GM19452 (cell line): ENCODE data around the gene TEDDM1.
A peak's percentile ranks its signal among the peaks of the same experiment; 100 is the strongest.

Source experiments
- ATAC-seq: cut with Tn5 transposase; IDR thresholded peaks from one replicate; pipeline ENCODE4 v1.9.1; 2021; ENCODE audit not compliant: unreplicated experiment

The TEDDM1 gene

DNA sequence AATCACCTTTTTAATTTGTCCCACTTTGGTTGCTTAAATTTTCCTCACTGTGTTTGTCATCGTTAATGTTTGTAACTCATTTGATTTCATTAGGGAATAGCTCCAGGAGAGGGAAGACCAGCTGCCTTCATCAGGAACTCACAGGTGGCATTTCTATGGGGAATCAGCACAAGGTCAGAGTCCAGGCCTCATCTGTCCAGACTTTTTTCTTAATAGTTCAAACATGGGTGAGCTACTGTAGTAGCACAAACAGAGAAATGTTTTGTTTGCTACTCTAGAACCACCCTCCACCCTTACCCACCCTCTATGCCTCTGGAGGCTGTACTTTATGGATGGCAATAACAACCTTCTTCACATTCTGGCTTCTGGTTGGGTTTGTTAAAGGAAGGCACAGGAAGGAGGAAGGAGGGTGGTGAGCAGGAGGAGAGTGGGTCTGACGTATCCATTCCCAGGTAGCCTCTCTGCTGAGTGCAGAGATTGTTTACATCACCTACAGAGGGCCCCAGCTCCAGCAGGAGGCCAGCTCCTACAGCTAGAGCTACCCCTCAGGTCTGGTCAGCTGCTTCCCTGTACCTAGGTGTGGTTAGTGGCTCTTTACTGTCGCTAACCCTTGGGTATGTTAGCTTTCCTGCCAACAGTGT lies 8.1 kb upstream of the TEDDM1 start:
- no peak for ATAC-seq

- ATAC-seq: no peak
Measured at GRCh38 chr1:182407724-182408123, 7.3 kb upstream of the TEDDM1 start.

GRCh38 chr1:182406012-182406411 lies 5.5 kb upstream of the TEDDM1 start:
- ATAC-seq: no peak

DNA sequence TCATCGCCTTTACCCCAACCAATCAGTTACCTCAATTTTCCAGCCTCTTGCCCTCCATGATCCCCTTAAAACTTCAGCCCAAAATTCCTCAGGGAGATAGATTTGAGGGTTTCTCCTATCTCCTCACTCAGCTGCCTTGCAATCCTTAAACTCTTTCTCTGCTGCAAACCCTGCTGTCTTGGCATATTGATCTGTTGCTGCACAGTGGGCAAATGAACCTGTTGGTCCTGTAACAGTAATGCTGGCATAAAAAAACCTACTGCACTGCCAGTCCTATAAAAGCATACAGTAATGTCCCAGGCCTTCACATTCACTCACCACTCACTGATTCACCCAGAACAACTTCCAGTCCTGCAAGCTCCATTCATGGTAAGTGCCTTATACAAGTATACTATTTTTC lies 5.1 kb upstream of the TEDDM1 start:
- no peak for ATAC-seq

DNA sequence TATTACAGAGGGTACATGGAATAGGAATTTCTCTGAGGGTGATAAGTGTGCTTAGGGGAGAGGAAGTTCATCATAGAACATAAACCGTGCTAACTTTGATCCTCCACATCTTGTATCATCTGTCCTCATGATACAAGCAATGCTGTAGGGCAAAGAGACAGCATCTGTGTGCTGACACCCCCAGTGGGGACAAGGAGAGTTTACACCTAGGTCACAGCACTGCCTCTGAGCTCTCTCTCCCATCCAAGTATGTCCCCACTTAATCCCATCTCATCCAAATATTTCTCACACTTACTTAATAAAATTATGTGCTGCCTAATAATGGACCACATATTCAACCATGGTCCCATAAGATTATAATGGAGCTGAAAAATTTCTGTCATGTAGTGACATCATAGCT lies 4.3 kb upstream of the TEDDM1 start:
- no peak for ATAC-seq

- ATAC-seq: no peak
Measured at GRCh38 chr1:182397653-182398393, 2.6 kb downstream of the TEDDM1 start.

GRCh38 chr1:182395906-182396305 lies 4.6 kb downstream of the TEDDM1 start:
- ATAC-seq: no peak

- ATAC-seq: no peak
Measured at GRCh38 chr1:182394055-182394775, 6.3 kb downstream of the TEDDM1 start.

DNA sequence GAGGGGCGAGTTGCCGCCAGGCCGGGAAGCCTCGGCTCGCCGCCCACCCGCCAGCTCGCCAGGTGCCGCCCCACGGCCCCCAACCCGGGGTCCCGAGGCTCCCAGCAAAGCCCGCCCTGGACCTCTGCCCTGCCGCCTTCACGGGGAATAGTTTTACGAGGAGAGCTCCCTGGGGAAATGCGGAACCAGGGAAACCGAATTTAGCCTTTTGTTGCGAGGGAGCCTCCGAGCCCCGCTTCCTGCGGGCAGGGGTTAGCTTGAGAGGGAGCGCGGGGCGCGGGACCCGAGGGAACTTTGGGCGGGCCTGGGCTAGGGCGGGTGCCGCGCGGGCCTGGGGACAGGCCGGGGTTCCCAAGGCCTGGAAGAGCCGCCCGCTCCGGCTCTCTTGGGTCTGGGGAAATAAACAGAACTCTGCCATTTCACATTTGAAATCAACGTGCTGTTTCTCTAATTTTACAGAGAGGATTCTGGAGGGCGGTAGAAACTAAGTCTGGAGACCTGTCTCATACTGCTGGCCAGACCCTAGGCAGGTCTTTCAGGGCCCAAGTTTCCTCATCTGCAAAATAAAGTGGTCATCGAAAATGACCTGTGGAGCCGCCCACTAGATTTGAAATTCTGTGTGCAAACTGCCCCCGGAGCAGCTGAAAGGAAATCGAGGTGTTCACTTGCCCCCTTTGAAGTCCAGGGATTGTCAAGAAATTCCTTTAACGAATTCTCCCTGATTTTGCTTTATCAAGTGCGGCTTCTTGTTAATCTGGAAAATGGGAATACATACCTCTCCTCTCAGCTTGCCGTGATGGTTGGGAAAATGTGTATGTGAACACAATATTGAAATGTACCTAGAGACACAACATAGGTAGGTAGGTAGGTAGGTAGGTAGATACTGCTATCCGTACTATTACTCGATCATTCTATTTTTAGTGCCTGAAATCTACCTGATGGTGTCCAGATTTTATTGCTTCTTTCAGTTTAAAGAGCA lies 8.1 kb downstream of the TEDDM1 start:
- peak; percentile 2 for ATAC-seq

DNA sequence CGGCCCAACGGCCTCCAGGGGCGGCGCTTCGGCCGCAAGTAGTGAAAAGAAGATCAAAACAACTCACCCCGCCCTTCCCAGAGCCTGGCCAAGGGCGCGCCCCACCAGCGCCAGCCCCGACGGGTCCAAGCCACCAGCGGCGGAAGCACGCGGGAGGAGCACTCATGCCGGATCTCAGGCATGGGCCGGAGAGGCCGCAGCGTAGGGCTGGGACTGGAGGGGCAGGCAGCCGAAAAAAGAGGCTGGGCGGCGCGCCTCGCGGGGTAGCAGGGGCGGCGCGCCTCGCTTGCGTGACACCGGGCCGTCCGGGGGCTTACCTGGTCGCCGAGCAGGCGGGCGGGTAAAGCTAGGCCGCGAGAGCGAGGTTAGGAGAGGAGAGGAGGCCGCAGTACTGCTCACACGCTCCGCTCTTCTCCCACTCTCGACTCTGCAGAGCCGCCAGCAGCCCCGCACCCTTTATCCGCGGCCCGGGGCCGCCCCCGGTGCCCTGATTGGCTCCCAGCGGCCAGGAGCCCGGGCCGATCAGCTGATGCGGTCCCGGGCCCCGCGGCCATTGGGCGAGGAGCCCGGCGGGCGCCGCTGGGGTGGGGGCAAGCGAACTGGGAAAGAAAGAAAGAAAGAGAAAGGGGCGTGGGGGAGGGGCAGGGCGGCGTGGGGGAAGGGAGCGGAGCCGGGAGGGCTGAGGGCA lies 9.0 kb downstream of the TEDDM1 start, which contains the start of gene GLUL:
Gene GLUL (minus strand): TSS at position 429 of the 688 bp plus-strand sequence. CDS start 3,053 bp downstream, outside the sequence.
- ATAC-seq: peak; percentile 74

DNA sequence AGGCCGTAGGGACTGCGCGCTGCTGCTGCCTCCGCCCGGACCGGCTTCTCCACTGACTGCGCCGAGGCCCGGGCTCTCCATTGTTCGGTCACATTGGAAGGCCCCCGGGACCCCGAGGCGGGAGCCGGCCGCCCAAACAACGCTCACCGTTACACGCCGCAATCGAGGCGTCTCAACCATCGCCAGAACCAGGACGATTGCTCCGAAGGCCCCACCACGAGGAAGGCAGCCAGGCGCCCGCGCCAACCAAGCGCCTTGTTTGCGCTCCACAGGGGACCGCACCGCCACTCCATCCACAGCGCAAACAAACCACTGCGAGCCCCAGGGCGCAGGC lies 9.5 kb downstream of the TEDDM1 start:
- ATAC-seq: no peak

- ATAC-seq: no peak
Measured at GRCh38 chr1:182389619-182390047, 10.8 kb downstream of the TEDDM1 start.

DNA sequence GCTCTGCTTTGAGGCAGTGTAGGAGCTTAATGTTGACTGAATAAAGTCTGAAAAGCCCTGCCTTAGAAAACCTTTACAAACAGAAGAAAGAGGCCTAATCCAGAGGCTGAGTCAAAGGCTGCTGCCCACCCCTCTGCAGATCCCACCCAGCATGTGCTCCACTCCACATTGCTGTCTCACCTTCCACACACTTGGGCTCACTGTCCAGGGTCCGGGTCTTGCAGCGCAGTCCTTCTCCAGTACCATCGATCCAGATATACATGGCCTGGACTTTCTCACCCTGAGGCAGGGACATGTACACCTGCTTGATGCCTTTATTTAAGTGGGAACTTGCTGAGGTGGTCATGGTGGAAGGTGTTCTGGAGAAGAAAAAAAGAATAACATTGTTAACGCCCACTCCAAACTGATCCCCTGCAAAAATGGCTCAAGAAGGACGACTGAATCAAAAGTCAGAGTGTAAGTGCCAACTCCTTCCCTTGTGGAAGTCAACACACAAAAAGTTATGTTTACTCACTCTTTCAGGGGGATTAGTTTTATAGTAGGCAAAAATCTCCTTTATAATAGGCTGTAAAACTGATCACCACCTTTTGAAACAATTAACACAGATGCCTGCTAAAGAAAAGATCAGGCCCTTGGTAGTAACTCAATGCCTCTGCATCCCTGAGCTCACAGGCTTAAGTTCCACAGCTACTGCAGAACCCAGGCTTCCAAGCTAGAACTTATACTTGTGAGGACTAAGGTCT lies 11.9 kb downstream of the TEDDM1 start:
- no peak for ATAC-seq

GRCh38 chr1:182387566-182387965 lies 12.9 kb downstream of the TEDDM1 start:
- no peak for ATAC-seq

- no peak for ATAC-seq
Measured at GRCh38 chr1:182386980-182387379, 13.5 kb downstream of the TEDDM1 start.

DNA sequence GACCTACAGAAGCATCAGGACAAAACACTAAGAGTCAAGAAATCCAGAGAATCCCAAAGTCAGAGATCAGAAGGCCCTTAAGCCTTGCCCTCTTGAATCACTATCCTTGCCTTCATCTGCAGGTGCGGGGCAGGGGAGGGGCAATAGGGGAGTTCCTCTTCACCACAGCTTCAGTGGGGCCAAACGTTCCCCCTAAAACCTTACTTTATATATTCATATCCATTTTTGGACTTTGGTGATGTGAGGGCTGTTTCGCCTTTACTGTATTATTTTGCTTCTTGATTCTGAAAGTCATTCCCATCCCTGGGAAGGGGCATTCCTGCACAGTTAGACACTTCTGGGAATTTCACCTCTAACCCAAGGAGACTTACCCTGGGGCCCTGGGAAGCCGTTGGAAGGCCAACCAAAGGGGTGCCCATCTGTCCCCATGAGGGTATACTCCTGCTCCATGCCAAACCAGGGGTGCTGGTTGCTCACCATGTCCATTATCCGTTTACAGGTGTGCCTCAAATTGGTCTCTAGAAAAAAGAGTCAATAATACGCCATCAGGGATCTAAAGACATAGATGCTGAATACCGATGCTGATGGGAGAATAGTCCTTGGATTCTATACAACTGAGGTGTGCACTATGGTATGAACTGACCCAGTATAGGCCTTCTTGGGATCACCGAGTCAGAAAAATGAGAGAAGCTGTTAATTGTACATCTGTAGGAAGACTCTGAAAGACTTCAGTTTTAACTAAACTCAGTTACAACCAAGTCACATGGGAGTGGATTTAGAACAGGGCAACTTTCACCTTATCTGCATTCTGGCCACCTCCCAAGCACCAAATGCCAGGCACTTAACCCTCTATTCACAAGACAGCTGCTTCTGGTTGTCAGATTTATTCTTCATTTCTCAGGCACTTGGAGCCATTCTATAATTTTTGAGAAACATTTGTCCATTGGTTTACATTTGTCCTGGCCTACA lies 14.3 kb downstream of the TEDDM1 start:
- no peak for ATAC-seq

DNA sequence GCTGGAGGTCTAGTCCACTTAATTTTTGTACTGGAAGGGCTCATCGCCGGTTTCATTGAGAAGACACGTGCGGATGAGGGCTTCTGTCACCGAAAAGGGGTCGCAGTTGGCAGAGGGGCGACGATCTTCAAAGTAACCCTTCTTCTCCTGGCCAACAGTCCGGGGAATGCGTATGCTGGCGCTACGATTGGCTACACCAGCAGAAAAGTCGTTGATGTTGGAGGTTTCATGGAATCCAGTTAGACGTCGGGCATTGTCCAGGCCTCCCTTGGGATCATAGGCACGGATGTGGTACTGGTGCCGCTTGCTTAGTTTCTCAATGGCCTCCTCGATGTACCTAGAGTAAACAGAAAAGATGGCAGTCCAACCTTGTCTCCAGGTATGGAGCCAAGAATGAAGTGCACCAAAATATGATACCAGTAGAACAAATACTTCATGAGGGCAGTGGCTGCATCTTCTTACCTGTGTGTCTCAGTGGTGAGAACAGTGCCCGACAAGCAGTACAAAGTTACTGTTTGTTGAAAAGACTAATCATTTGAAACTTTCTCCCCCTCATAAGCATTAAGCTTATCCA lies 16.0 kb downstream of the TEDDM1 start:
- ATAC-seq: no peak

- no peak for ATAC-seq
Measured at GRCh38 chr1:182383934-182384333, 16.5 kb downstream of the TEDDM1 start.
